Chondrocyte (in vitro differentiated cells): ENCODE data around the gene RINL. TPM values are rescaled to one million over a fixed set of nuclear protein-coding genes. Genes with fewer than 3 reads are reported as not detected.
A peak's percentile ranks its signal among the peaks of the same experiment; 100 is the strongest.
"Not testable (repeated sequence)": the region's sequence is repeated elsewhere in the genome, so short reads cannot be mapped to it uniquely, and the experiment has no call there.

Experiments used
- DNase-seq: peaks from one replicate; pipeline ENCODE4 v3.0.0; 2021; ENCODE audit warnings: mixed read lengths, low spot score
- H3K27ac Mint-ChIP-seq: one replicate; pipeline ENCODE4 v1.8.0; 2021; ENCODE audit warnings: mild to moderate bottlenecking, moderate library complexity, mixed read lengths; ENCODE audit not compliant: unreplicated experiment
- H3K27me3 Mint-ChIP-seq: 2 replicates; pipeline ENCODE4 v1.8.0; 2021; ENCODE audit warnings: low read depth, mixed read lengths
- H3K36me3 Mint-ChIP-seq: 2 replicates; pipeline ENCODE4 v1.8.0; 2021; ENCODE audit warnings: low read depth, mixed read lengths
- H3K4me1 Mint-ChIP-seq: 2 replicates; pipeline ENCODE4 v1.8.0; 2021; ENCODE audit warnings: low read depth, mild to moderate bottlenecking, mixed read lengths
- H3K4me3 Mint-ChIP-seq: one replicate; pipeline ENCODE4 v1.8.0; 2021; ENCODE audit warnings: mild to moderate bottlenecking, moderate library complexity, mixed read lengths; ENCODE audit not compliant: unreplicated experiment
- H3K9me3 Mint-ChIP-seq: 2 replicates; pipeline ENCODE4 v1.8.0; 2021; ENCODE audit warnings: low read depth, mixed read lengths
- CTCF ChIP-seq: fragments of 200-600 bp; sonication (generic); IDR thresholded peaks from 2 replicates; pipeline ENCODE4 v1.5.0; 2021; ENCODE audit warnings: antibody characterized with exemption, mild to moderate bottlenecking, moderate library complexity
- total RNA-seq: library from RNA; stranded (reverse); gene quantifications from 3 replicates; pipeline ENCODE4 v1.2.1, GENCODE V29; 2021

Gene RINL
- total RNA-seq, 1 donor from 2014 or later, result 0.65 TPM

GRCh38 chr19:38862321-38863059, 15.6 kb downstream of the RINL start:
- DNase-seq, result no peak
- peaks cover 4% of the 10 kb centered on the region for H3K4me1 Mint-ChIP-seq
- no peak for TF ChIP-seq CTCF
- no peaks in the 10 kb centered on the region for H3K27me3 Mint-ChIP-seq
- H3K9me3 Mint-ChIP-seq, result no peaks in the 10 kb centered on the region
- H3K4me3 Mint-ChIP-seq, result no peak overlapping the region
- H3K36me3 Mint-ChIP-seq, result no peaks in the 10 kb centered on the region
- no peak overlapping the region for H3K27ac Mint-ChIP-seq

- Mint-ChIP-seq H3K4me3 (no peak overlapping the region), H3K36me3 (no peaks in the 10 kb centered on the region), H3K27me3 (no peaks in the 10 kb centered on the region), H3K4me1 (peaks cover 4% of the 10 kb centered on the region), H3K9me3 (no peaks in the 10 kb centered on the region), H3K27ac (no peak overlapping the region)
- no peak for DNase-seq
- no peak for TF ChIP-seq CTCF
Measured at GRCh38 chr19:38861368-38861767, 16.7 kb downstream of the RINL start.

- not testable (repeated sequence) for H3K27me3 Mint-ChIP-seq, H3K4me3 Mint-ChIP-seq, DNase-seq, H3K9me3 Mint-ChIP-seq, H3K27ac Mint-ChIP-seq, H3K36me3 Mint-ChIP-seq, H3K4me1 Mint-ChIP-seq
Measured at GRCh38 chr19:38859631-38860204, 18.4 kb downstream of the RINL start.

GRCh38 chr19:38856813-38857212, 21.3 kb downstream of the RINL start:
- no peaks in the 10 kb centered on the region for H3K27me3 Mint-ChIP-seq
- no peak for TF ChIP-seq CTCF
- no peak overlapping the region for H3K27ac Mint-ChIP-seq
- peaks cover 8% of the 10 kb centered on the region for H3K4me1 Mint-ChIP-seq
- no peak for DNase-seq
- H3K36me3 Mint-ChIP-seq, result no peaks in the 10 kb centered on the region
- no peak overlapping the region for H3K4me3 Mint-ChIP-seq
- no peaks in the 10 kb centered on the region for H3K9me3 Mint-ChIP-seq

GRCh38 chr19:38855751-38856150, 22.3 kb downstream of the RINL start:
- H3K27ac Mint-ChIP-seq, H3K9me3 Mint-ChIP-seq, H3K4me3 Mint-ChIP-seq, H3K36me3 Mint-ChIP-seq, H3K27me3 Mint-ChIP-seq, DNase-seq: not testable (repeated sequence)
- H3K4me1 Mint-ChIP-seq, result peaks cover 18% of the 10 kb centered on the region

GRCh38 chr19:38854961-38855360, 23.1 kb downstream of the RINL start:
- not testable (repeated sequence) for H3K27ac Mint-ChIP-seq, H3K9me3 Mint-ChIP-seq, DNase-seq, H3K36me3 Mint-ChIP-seq, H3K27me3 Mint-ChIP-seq, H3K4me3 Mint-ChIP-seq
- peaks cover 21% of the 10 kb centered on the region for H3K4me1 Mint-ChIP-seq

- H3K36me3 Mint-ChIP-seq, result no peaks in the 10 kb centered on the region
- peak overlapping the region; percentile 97 for H3K27ac Mint-ChIP-seq
- no peaks in the 10 kb centered on the region for H3K9me3 Mint-ChIP-seq
- no peak for TF ChIP-seq CTCF
- H3K4me1 Mint-ChIP-seq, result peaks cover 26% of the 10 kb centered on the region
- H3K27me3 Mint-ChIP-seq, result no peaks in the 10 kb centered on the region
- H3K4me3 Mint-ChIP-seq, result peak overlapping the region; percentile 90
- DNase-seq, result no peak
Measured at GRCh38 chr19:38853214-38853613, 24.9 kb downstream of the RINL start.
